Right forelimb (tissue), 1 donor: Measurements from ENCODE around the gene TLR5.

Source experiments
- DNase-seq: peaks from one replicate; pipeline ENCODE4 v3.0.0-alpha.2; 2018

TLR5 gene

GRCh38 chr1:223146745-223147144 is 3.7 kb upstream of the TLR5 start:
- DNase-seq: no peak

GRCh38 chr1:223144914-223145313 is 1.9 kb upstream of the TLR5 start:
- DNase-seq: no peak

DNA sequence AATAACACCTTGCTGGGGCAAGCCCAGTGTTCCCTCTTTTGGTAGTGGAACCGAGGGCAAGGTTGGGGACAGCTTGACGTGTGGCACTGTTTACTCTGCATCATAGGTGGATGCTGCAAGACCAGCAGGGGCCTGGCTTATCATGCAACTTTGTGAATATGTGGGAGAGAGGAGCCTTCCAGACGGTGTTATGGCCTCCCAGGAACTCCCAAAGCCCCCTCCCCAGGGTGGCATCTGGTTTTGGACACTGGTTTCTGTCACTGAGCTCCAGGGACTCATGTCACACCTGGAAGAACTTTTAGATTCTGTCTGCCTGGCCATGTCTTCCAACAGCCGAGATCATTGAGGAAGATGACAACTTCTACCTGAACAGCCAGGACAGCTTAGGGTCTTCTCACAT is 1.4 kb upstream of the TLR5 start:
- DNase-seq: no peak

DNA sequence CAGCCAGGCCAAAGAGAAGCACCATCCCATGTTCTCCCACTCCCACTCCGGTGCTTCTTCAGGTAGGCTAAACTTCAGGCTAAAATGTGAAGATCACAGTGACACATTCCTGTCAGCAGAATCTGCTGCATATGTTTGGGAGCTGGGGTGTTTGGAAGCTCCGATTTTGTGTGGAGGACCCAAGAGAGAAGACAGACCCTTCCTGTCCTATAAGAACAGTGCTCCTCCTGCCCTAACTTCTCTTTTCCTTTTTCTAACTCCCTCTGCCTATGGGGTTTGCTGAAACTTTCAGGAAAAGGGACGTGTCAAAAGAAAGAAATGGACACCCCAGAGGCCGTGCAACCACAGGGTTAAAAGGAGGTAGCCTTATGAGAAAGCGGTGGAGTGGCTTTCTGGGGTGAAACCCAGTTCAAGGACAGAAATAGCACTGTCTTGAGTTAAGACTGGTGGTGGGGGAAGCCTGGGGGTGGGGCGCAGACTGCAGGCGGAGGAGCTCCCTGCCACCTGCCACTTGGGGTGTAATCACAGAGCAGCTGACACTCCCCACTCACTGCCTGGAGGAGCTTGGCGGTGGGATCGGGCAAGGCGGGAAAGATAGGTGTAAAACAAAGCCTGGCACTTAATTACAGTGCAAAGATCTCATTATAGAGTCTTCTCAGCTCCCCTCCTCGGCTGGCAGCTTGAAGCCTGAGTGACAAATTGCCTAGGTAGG is 645 bp upstream of the TLR5 start:
- no peak for DNase-seq

- no peak for DNase-seq
Measured at GRCh38 chr1:223142269-223142668, 779 bp downstream of the TLR5 start.

- peak; percentile 60 for DNase-seq
Measured at GRCh38 chr1:223140611-223141405, 2.2 kb downstream of the TLR5 start.

GRCh38 chr1:223137455-223138085 is 5.5 kb downstream of the TLR5 start:
- DNase-seq: no peak

DNA sequence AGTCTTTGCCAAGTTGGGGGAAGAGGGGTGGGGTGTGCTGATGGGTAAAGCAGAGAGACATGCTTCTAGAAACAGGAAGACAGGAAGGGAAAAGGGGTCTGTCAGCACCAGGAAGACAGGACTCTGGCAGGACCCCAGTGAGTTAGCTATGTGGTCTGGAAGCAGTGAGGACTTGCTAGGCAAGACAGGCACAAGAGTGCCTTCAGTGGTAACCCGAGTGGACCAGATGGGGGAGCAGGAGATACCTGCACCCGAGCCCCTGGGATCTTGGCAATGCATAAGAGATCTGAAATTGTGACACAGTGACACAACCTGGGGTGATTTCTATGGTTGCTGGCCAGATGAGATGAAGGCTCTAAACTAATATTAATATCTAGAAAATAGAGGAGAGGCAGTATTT is 7.0 kb downstream of the TLR5 start:
- DNase-seq: no peak

DNA sequence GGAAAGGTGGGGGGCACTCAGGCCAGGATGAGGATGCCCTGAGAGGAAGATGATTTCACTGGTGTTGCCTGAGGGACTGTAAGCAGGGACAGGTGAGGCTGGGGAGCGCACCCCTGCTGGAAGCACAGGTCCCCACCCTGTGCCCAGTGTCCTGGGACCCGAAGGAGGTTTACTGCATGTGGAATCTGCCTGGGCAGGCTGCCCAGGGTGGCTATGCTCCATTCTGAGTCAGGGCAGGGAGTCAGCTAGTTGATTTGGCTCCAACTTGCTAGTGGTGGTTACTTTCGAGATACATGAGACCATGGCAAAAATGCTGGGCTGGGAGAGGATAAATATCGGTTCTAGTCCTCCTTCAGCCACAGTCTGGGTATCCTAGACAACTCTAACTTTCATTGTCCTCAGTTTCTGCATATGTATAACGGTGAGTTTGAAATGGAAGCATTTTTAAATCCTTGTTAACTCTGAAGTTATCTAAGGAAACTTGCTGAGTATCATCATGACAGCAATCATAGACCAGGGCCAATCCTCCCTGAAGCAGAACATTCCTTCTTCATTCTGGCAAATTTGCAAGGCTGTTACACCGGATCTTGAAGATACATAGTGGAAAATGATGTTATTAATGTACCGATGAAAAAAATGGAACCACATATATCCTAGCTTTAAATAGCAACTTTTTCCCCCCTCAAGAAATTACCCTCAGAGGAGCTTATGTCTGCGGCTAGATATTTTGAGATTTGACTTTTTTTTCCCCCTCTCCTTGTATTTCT is 7.7 kb downstream of the TLR5 start:
- DNase-seq: no peak

- DNase-seq: peak; percentile 91
Measured at GRCh38 chr1:223133824-223134435, 9.1 kb downstream of the TLR5 start.

- DNase-seq: no peak
Measured at GRCh38 chr1:223133306-223133823, 9.7 kb downstream of the TLR5 start.

GRCh38 chr1:223129229-223129901 is 13.7 kb downstream of the TLR5 start:
- peak; percentile 83 for DNase-seq

DNA sequence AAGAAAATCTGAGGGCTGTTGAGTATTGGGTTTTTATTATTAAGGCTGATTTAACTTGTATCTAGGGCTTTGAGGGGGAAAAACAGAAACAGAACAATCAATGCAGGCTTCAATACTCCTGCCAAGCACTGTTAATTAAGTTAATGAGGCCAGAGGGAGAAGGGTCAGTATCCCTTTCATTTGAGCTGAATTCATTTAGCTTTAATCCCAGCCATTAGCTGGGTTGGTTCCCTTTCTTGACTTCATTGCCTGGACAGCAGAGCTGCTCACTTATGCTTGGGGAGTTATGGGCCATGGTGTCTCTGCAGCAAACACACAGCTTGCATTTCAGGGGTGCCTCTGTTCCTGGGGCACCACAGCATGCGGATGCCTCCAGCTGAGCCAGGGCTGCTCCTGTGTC is 16.3 kb downstream of the TLR5 start:
- no peak for DNase-seq

- DNase-seq: no peak
Measured at GRCh38 chr1:223125766-223126165, 17.3 kb downstream of the TLR5 start.

DNA sequence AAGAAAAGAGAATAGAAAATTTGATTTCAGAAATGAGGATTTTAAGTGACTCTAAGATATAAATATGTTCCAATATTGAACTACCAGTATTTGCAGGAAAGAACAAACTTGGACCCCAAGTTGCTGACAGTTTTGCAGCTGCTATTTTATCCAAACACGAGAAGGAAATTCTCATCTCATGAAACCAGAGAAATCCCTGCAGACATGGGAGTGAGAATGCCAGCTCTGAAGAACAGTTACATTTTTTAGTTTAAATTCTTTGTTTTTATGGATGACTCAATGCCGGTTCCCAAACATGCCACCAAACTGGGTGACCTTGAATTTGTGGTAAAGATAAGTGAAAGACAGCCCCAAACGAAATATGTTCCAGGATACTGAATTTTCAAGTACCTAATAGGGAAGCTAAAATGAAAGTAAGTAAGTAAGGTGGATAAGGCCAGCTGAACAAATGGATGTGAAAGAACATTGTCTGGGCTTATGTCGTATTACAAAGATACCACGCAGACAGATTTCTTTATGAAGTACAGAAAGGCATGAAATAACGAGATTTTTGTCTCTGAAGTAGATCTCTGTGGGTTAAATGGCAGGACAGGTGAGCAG is 19.9 kb downstream of the TLR5 start:
- DNase-seq: no peak

GRCh38 chr1:223118418-223118817 is 24.6 kb downstream of the TLR5 start:
- no peak for DNase-seq

GRCh38 chr1:223116950-223117349 is 26.1 kb downstream of the TLR5 start:
- DNase-seq: no peak

- no peak for DNase-seq
Measured at GRCh38 chr1:223114871-223115270, 28.2 kb downstream of the TLR5 start.

- no peak for DNase-seq
Measured at GRCh38 chr1:223110952-223111351, 32.1 kb downstream of the TLR5 start.

GRCh38 chr1:223109581-223110026 is 33.4 kb downstream of the TLR5 start:
- no peak for DNase-seq

- no peak for DNase-seq
Measured at GRCh38 chr1:223106856-223107255, 36.2 kb downstream of the TLR5 start.
